GM13976 (cell line): ENCODE measurements around the gene SYNJ2.

Source experiments
- DNase-seq: peaks from one replicate; pipeline ENCODE4 v3.0.0; 2012; ENCODE audit warnings: low spot score
- CTCF ChIP-seq: IDR thresholded peaks from 2 replicates; pipeline ENCODE4 v1.5.1; 2012; ENCODE audit warnings: borderline replicate concordance, mild to moderate bottlenecking; ENCODE audit not compliant: insufficient read depth; ENCODE audit errors: extremely low read depth, missing control alignments, control extremely low read depth
- in situ Hi-C: fragments of 300-500 bp; cut with MboI; formaldehyde crosslinking; loops from one replicate; pipeline ENCODE4 v1.12.0; 2022; ENCODE audit warnings: low sequenced_read_pairs, mixed read lengths, inconsistent platforms; ENCODE audit not compliant: unreplicated experiment

SYNJ2 gene

GRCh38 chr6:158030380-158031300 is 49.0 kb downstream of the SYNJ2 start:
- TF ChIP-seq CTCF: no peak
- in situ Hi-C loops: no loop called here
- DNase-seq: no peak

GRCh38 chr6:158031381-158032353 is 50.0 kb downstream of the SYNJ2 start:
- no peak for DNase-seq
- TF ChIP-seq CTCF: no peak
- in situ Hi-C loops: no loop called here

DNA sequence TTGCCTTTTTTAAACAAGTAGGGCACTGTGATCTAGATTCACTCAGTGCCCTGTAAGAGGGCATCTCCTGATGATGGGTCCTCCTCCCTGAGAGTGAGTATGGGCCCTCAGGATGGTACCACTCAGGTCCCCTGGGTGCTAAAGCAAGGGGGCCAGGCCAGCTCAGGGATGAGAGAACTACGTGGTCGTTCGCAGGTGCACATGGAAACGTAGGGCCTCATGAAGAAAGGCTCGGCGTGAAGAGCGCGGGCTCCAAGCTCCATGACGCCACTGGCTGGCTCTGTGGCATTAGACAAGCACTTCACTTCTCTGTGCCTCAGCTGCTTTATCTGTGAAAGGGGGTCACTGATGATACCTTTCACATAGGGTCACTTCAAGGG is 50.7 kb downstream of the SYNJ2 start:
- DNase-seq: no peak
- no peak for TF ChIP-seq CTCF
- in situ Hi-C loops: no loop called here

DNA sequence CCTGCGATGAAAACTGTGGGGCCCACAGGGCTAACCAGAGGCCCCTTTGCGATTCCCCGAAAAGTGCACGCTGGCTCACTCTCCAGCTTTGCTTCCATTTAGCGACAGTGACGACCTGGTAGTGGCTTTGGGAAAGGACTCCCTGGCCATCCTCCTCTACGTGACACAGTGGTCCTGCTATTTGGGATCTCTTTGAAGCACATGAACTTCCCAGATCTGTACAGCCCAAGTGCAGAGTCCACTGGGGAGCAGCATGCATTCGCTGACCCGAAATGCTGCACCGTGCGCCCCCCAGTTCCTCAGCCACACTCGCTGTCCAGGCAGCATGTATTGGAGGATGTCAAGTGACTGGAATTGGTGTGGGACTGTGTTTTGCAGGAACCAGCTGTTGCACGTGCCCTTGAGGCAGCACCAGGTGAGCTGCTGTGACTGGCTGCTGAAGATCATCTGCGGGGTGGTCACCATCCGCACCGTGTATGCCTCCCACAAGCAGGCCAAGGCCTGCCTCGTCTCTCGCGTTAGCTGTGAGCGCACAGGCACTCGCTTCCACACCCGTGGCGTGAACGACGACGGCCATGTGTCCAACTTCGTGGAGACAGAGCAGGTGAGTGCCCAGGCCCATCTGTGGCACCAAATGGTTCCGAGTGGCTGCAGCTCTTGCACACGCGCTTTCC is 51.6 kb downstream of the SYNJ2 start:
- no peak for DNase-seq
- in situ Hi-C loops: no loop called here
- TF ChIP-seq CTCF: no peak

DNA sequence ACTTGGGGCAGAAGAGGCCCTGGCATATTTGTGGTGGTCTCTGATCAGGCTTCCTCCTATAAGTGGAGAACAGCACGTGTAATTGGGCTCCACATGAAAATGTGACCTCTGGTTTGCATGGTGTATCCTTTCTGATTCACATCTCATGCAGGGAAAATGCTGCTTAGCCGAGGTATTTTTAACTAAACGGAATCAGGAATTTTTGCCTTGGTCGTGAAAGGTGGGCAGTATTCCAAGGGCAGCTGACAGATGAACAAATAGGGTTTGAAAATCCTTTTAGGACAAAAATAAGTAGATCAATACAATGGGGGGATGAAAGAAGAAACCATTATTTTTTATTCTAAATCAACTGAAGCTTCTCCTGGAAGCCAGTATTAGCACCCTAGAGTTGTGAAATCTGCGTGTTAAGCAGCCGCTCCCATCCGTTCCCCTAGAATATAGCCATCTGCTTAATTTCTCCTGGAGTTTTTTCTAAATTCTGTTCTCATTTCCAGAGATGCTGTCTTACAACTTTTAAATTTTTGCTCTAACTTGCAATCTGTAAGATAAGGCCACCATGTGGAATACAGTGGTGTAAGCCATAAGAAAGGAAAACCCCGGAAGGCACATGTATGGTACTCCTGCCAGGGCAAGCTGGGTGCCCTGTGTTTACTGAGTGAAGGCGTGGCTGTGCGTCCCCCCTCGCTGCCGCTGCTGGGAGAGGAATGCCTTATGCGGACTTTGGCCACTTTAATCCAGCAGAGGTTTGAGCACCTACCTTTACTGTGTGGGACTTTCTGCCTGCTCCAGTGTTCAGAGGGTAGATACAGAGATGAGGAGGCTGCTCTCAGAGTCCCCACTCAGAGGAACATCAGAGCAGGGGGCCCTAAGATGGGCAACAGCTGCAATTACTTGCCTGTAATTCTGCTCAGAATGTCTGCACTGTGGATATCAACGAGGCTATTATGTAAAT is 52.4 kb downstream of the SYNJ2 start:
- in situ Hi-C loops: no loop called here
- TF ChIP-seq CTCF: no peak

More for the DNA sequence above, 52.4 kb downstream of the SYNJ2 start:
- DNase-seq: no peak
